H1 (cell line): ENCODE data around the gene DPYSL4. TPM values are rescaled to one million over a fixed set of nuclear protein-coding genes. Genes with fewer than 3 reads are reported as not detected.

Source experiments
- CTCF ChIA-PET: fragments of 300-600 bp; sonication (Branson Sonifier 250); formaldehyde crosslinking; loops from one replicate; lab custom pipeline; 2021; ENCODE audit not compliant: partially characterized antibody; lab: Charles Lee
- POLR2A ChIA-PET: fragments of 300-600 bp; sonication (Branson Sonifier 250); formaldehyde crosslinking; loops from one replicate; lab custom pipeline; 2021; ENCODE audit warnings: inconsistent platforms; ENCODE audit not compliant: partially characterized antibody; lab: Charles Lee
- DNase-seq, 2 experiments: peaks; one replicate each; pipeline versions ENCODE4 v3.0.0 to v3.0.0-alpha.2; 2010 to 2022; ENCODE audit warnings: low spot score in 2 of 2, low read depth in 1 of 2, mixed read lengths in 1 of 2
- FAIRE-seq: peaks from 2 replicates; lab custom pipeline; 2011; peaks lifted over from hg19 to GRCh38; lab: Jason Lieb, UNC
- H2AFZ ChIP-seq: 2 replicates; pipeline ENCODE4 v1.8.1; 2012; ENCODE audit warnings: low read length, inconsistent platforms
- H2AK5ac ChIP-seq: 2 replicates; pipeline ENCODE4 v1.6.1; 2013; ENCODE audit warnings: low read depth, low read length
- H2BK120ac ChIP-seq: replicated peaks from 2 replicates; pipeline ENCODE3; 2013; ENCODE audit warnings: low read depth, low read length, inconsistent platforms
- H2BK12ac ChIP-seq: 2 replicates; pipeline ENCODE4 v1.6.1; 2013; ENCODE audit warnings: low read depth, low read length
- H2BK15ac ChIP-seq: 2 replicates; pipeline ENCODE4 v1.6.1; 2013; ENCODE audit warnings: low read length
- H2BK20ac ChIP-seq: 2 replicates; pipeline ENCODE4 v1.6.1; 2013; ENCODE audit warnings: low read length
- H2BK5ac ChIP-seq: 2 replicates; pipeline ENCODE4 v1.6.1; 2013; ENCODE audit warnings: low read depth, low read length
- H3K14ac ChIP-seq: 2 replicates; pipeline ENCODE4 v1.6.1; 2013; ENCODE audit warnings: inconsistent platforms; ENCODE audit not compliant: insufficient read length
- H3K18ac ChIP-seq: 2 replicates; pipeline ENCODE4 v1.6.1; 2013; ENCODE audit warnings: low read length; ENCODE audit errors: extremely low read depth
- H3K23ac ChIP-seq: 2 replicates; pipeline ENCODE4 v1.6.1; 2013; ENCODE audit warnings: inconsistent platforms; ENCODE audit not compliant: insufficient read length
- H3K23me2 ChIP-seq: 2 replicates; pipeline ENCODE4 v1.6.1; 2013; ENCODE audit warnings: low read depth, low read length
- H3K27ac ChIP-seq: 2 replicates; pipeline ENCODE4 v1.6.1; 2011; ENCODE audit warnings: low read depth, low read length, inconsistent platforms
- H3K27me3 ChIP-seq, 4 experiments: replicated peaks in 1 of 4; 1 replicate in 1 of 4; 2 replicates in 3 of 4; pipeline versions ENCODE4 v1.6.1 to v1.8.1; 2011 to 2013; ENCODE audit warnings: low read length in 3 of 4, mild to moderate bottlenecking in 3 of 4, inconsistent platforms in 2 of 4, mixed read lengths in 2 of 4, moderate library complexity in 1 of 4; ENCODE audit not compliant: control insufficient read depth in 3 of 4, insufficient read depth in 3 of 4; ENCODE audit errors: extremely low read depth in 1 of 4
- H3K36me3 ChIP-seq, 4 experiments: 2 replicates each; pipeline versions ENCODE4 v1.6.1 to v1.8.1; 2011 to 2013; ENCODE audit warnings: mild to moderate bottlenecking in 4 of 4, low read length in 3 of 4, moderate library complexity in 2 of 4, control low read depth in 1 of 4, inconsistent platforms in 1 of 4; ENCODE audit not compliant: insufficient read depth in 4 of 4, control insufficient read depth in 2 of 4
- H3K4ac ChIP-seq: replicated peaks from 2 replicates; pipeline ENCODE3; 2013; ENCODE audit warnings: low read length, low read depth, mixed read lengths, inconsistent platforms; ENCODE audit not compliant: insufficient read length
- H3K4me1 ChIP-seq, 4 experiments: replicated peaks in 1 of 4; 1 replicate in 1 of 4; 2 replicates in 3 of 4; pipeline versions ENCODE4 v1.6.1 to v1.8.1; 2011 to 2013; ENCODE audit warnings: low read length in 3 of 4, inconsistent platforms in 2 of 4, mixed read lengths in 1 of 4; ENCODE audit not compliant: insufficient read depth in 4 of 4, control insufficient read depth in 3 of 4
- H3K4me2 ChIP-seq, 2 experiments: 2 replicates each; pipeline versions ENCODE4 v1.6.1 to v1.8.1; 2011 to 2013; ENCODE audit warnings: low read depth in 2 of 2, low read length in 2 of 2, control low read depth in 1 of 2, inconsistent platforms in 1 of 2, mild to moderate bottlenecking in 1 of 2; ENCODE audit not compliant: insufficient read depth in 1 of 2
- H3K4me3 ChIP-seq, 4 experiments: fragments of 200-600, 300-600 bp in 1 of 4; sonication (generic), shearing (Covaris generic), sonication (Bioruptor Twin) in 1 of 4; 2 replicates each; pipeline versions ENCODE4 v1.5.1 to v1.8.1; 2011 to 2016; ENCODE audit warnings: low read length in 4 of 4, low read depth in 3 of 4, control low read depth in 2 of 4, inconsistent platforms in 2 of 4, mild to moderate bottlenecking in 2 of 4, mixed read lengths in 1 of 4, moderate library complexity in 1 of 4; ENCODE audit not compliant: insufficient read depth in 2 of 4; ENCODE audit errors: extremely low read depth in 1 of 4
- H3K56ac ChIP-seq: replicated peaks from 2 replicates; pipeline ENCODE3; 2013; ENCODE audit warnings: low read depth, mild to moderate bottlenecking, mixed read lengths, low read length, inconsistent platforms; ENCODE audit not compliant: insufficient read length
- H3K79me1 ChIP-seq: 2 replicates; pipeline ENCODE4 v1.6.1; 2013; ENCODE audit warnings: low read depth, low read length, control low read depth
- H3K79me2 ChIP-seq, 2 experiments: 2 replicates each; pipeline versions ENCODE4 v1.6.1 to v1.8.1; 2012 to 2013; ENCODE audit warnings: low read length in 2 of 2, mild to moderate bottlenecking in 2 of 2, inconsistent platforms in 1 of 2; ENCODE audit not compliant: insufficient read depth in 2 of 2, control insufficient read depth in 1 of 2
- H3K9ac ChIP-seq, 4 experiments: replicated peaks in 1 of 4; 1 replicate in 1 of 4; 2 replicates in 3 of 4; pipeline versions ENCODE4 v1.6.1 to v1.8.1; 2011 to 2013; ENCODE audit warnings: low read depth in 3 of 4, low read length in 3 of 4, control low read depth in 2 of 4, mild to moderate bottlenecking in 2 of 4, moderate library complexity in 2 of 4, inconsistent platforms in 1 of 4; ENCODE audit errors: extremely low read depth in 1 of 4
- H3K9me3 ChIP-seq, 2 experiments: 2 replicates each; pipeline versions ENCODE4 v1.6.1 to v1.8.1; 2012 to 2013; ENCODE audit warnings: mild to moderate bottlenecking in 2 of 2, moderate library complexity in 2 of 2, control low read depth in 1 of 2, inconsistent platforms in 1 of 2, low read depth in 1 of 2, low read length in 1 of 2, mixed read lengths in 1 of 2; ENCODE audit not compliant: insufficient read depth in 2 of 2
- H4K20me1 ChIP-seq, 2 experiments: replicated peaks in 1 of 2; 2 replicates each; pipeline versions ENCODE3 to v1.8.1; 2011 to 2013; ENCODE audit warnings: inconsistent platforms in 2 of 2, low read length in 2 of 2, mild to moderate bottlenecking in 1 of 2; ENCODE audit not compliant: insufficient read depth in 2 of 2, control insufficient read depth in 1 of 2
- H4K5ac ChIP-seq: 2 replicates; pipeline ENCODE4 v1.6.1; 2013; ENCODE audit warnings: low read length, low read depth, mixed read lengths, inconsistent platforms; ENCODE audit not compliant: insufficient read length
- H4K8ac ChIP-seq: 2 replicates; pipeline ENCODE4 v1.8.0; 2013; ENCODE audit warnings: mild to moderate bottlenecking, moderate library complexity, low read length, inconsistent platforms; ENCODE audit not compliant: insufficient read depth; ENCODE audit errors: extremely low read depth
- H4K91ac ChIP-seq: replicated peaks from 2 replicates; pipeline ENCODE3; 2013; ENCODE audit warnings: low read length, mixed read lengths, inconsistent platforms; ENCODE audit not compliant: insufficient read length
- BRCA1 ChIP-seq: IDR thresholded peaks from 2 replicates; pipeline ENCODE4 v1.6.1; 2012; ENCODE audit warnings: low read depth, low read length, improper control_type of control experiment
- CBX8 ChIP-seq: fragments of 300-800, 300-1000 bp; sonication (generic); IDR thresholded peaks from 2 replicates; pipeline ENCODE4 v1.7.1; 2016; ENCODE audit warnings: low read depth, low read length, borderline replicate concordance
- HDAC2 ChIP-seq, 2 experiments: fragments of 300-600 bp in 1 of 2; sonication (generic) in 1 of 2; IDR thresholded peaks; 2 replicates each; pipeline ENCODE4 v1.6.1; 2011 to 2012; ENCODE audit warnings: low read depth in 2 of 2, low read length in 2 of 2, mild to moderate bottlenecking in 2 of 2, moderate library complexity in 2 of 2, borderline replicate concordance in 1 of 2, inconsistent platforms in 1 of 2
- POLR2AphosphoS5 ChIP-seq: IDR thresholded peaks from 2 replicates; pipeline ENCODE4 v1.6.1; 2011; ENCODE audit warnings: low read depth, low read length
- SRF ChIP-seq: IDR thresholded peaks from 2 replicates; pipeline ENCODE4 v1.6.1; 2011; ENCODE audit warnings: mild to moderate bottlenecking, low read depth, low read length, moderate library complexity
- WGBS, 2 experiments: shearing (Covaris generic) in 1 of 2; methylation state at CpG; one replicate each; pipeline versions ENCODE4 v1.1.6 to v1.1.7; 2013 to 2015; ENCODE audit warnings: low lambda C conversion rate in 2 of 2, mixed read lengths in 2 of 2, inconsistent platforms in 1 of 2, low coverage in 1 of 2, missing lambda C conversion rate in 1 of 2; ENCODE audit not compliant: insufficient replicate concordance in 2 of 2, insufficient coverage in 1 of 2, insufficient read length in 1 of 2; ENCODE audit errors: extremely low coverage in 1 of 2, missing lambda C conversion rate in 1 of 2; 5-methylcytosine and 5-hydroxymethylcytosine counted together
- polyA plus RNA-seq, 7 experiments: library from polyadenylated mRNA; depleted of rRNA in 3 of 7; stranded (reverse) in 5 of 7; unstranded in 2 of 7; fragments of >200 nt in 5 of 7; fragments of 200-250 nt in 2 of 7; gene quantifications; 1 replicate in 5 of 7; 2 replicates in 1 of 7; 4 replicates in 1 of 7; pipeline versions ENCODE4 v1.2.1 to v1.2.3, GENCODE V29; 2011 to 2013; ENCODE audit warnings: missing spikeins in 2 of 7, mixed read lengths in 2 of 7
- total RNA-seq: library from RNA; stranded (reverse); fragmentation: NEBNext Ultra II Directional; extraction: Animal tissue kit (Norgen Biotek cat#: 25700); gene quantifications from 2 replicates; pipeline ENCODE4 v1.2.1, GENCODE V29; 2021
- TF ChIP-seq, protein P1 (sequence below), 3 experiments: IDR thresholded peaks; 1 replicate in 2 of 3; 2 replicates in 1 of 3; pipeline versions ENCODE4 v1.5.1 to v1.6.1; 2011; ENCODE audit warnings: low read length in 3 of 3, mild to moderate bottlenecking in 3 of 3, inconsistent platforms in 2 of 3, low read depth in 1 of 3, moderate library complexity in 1 of 3; ENCODE audit not compliant: insufficient read depth in 1 of 3; ENCODE audit errors: control extremely low read depth in 1 of 3

Gene DPYSL4
- total and polyA plus RNA-seq, 2 of the 8 experiments (the other 6 are each of a cell fraction or from before 2014, with no cell fraction given), result 12.9 to 15.2 TPM

DNA sequence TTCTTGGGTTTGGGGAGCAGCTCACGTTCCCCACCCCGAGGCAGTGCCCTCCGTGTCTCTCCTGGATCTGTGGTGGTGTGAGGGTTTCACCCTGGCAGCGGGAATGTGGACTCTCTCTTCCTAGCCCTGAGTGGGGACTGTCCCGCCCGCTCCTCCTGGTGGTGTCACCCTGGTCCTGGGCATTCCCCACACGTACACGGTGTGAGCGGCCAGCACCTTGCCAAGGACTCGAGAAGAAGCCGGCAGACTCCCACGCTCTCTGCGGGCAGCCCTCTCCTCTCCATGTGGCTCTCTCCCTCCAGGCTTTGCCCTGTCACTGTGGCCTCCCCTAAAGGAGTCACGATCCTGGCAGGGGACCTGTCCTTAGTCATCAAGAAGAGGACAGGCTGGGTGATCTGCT lies 24.0 kb downstream of the DPYSL4 start:
- no peak for FAIRE-seq
- Histone ChIP-seq H2BK20ac (no peak overlapping the region), H2AK5ac (no peak overlapping the region), H3K23me2 (no peaks in the 10 kb centered on the region), H3K23ac (no peak overlapping the region), H3K56ac (no peak overlapping the region), H3K9me3 (peaks cover 2 to 3% of the 10 kb centered on the region in 2 experiments; a peak in 1 of 4 replicates), H4K20me1 (peaks cover 1 to 2% of the 10 kb centered on the region in 2 experiments), H3K4me2 (no peak overlapping the region), H3K4ac (no peak overlapping the region), H4K5ac (no peak overlapping the region), H3K36me3 (no peaks in the 10 kb centered on the region), H3K4me1 (no peaks in the 10 kb centered on the region), H3K4me3 (no peak overlapping the region), H3K79me1 (no peaks in the 10 kb centered on the region), H3K79me2 (no peaks in the 10 kb centered on the region), H4K8ac (no peak overlapping the region), H2BK12ac (no peak overlapping the region), H3K27ac (no peak overlapping the region), H2AFZ (no peak overlapping the region), H3K9ac (no peak overlapping the region), H2BK15ac (no peak overlapping the region), H4K91ac (no peak overlapping the region), H3K27me3 (no peaks in the 10 kb centered on the region), H3K18ac (no peak overlapping the region), H2BK5ac (no peak overlapping the region), H3K14ac (no peak overlapping the region), H2BK120ac (no peak overlapping the region)
- ChIA-PET POLR2A (no interaction called here), CTCF (no interaction called here)
- TF ChIP-seq SRF (no peak), BRCA1 (no peak), CBX8 (no peak), POLR2AphosphoS5 (no peak), HDAC2 (IDR thresholded peaks at IDR 0.05; ENCODE audit: borderline replicate concordance in 1 of 2, low read depth in 2 of 2, low read length in 2 of 2) (no peak)
- TF ChIP-seq, protein P1, sequence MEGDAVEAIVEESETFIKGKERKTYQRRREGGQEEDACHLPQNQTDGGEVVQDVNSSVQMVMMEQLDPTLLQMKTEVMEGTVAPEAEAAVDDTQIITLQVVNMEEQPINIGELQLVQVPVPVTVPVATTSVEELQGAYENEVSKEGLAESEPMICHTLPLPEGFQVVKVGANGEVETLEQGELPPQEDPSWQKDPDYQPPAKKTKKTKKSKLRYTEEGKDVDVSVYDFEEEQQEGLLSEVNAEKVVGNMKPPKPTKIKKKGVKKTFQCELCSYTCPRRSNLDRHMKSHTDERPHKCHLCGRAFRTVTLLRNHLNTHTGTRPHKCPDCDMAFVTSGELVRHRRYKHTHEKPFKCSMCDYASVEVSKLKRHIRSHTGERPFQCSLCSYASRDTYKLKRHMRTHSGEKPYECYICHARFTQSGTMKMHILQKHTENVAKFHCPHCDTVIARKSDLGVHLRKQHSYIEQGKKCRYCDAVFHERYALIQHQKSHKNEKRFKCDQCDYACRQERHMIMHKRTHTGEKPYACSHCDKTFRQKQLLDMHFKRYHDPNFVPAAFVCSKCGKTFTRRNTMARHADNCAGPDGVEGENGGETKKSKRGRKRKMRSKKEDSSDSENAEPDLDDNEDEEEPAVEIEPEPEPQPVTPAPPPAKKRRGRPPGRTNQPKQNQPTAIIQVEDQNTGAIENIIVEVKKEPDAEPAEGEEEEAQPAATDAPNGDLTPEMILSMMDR (IDR thresholded peaks at IDR 0.05; ENCODE audit: control extremely low read depth in 1 of 3, insufficient read depth in 1 of 3, low read depth in 1 of 3, low read length in 3 of 3), result no peak
- DNase-seq, result no peak
- 86% methylated on average over 14 of the region's 14 CpGs; no CpG with 5 or more reads in 1 of the 2 experiments for WGBS, 2 experiments
